GM21515 (cell line): Measurements from ENCODE around the gene SNX11.

Source experiments
- ATAC-seq: cut with Tn5 transposase; IDR thresholded peaks from one replicate; pipeline ENCODE4 v1.9.1; 2021; ENCODE audit not compliant: unreplicated experiment

The SNX11 gene

GRCh38 chr17:48131216-48131824 is 23.8 kb downstream of the SNX11 start:
- ATAC-seq, result no peak

DNA sequence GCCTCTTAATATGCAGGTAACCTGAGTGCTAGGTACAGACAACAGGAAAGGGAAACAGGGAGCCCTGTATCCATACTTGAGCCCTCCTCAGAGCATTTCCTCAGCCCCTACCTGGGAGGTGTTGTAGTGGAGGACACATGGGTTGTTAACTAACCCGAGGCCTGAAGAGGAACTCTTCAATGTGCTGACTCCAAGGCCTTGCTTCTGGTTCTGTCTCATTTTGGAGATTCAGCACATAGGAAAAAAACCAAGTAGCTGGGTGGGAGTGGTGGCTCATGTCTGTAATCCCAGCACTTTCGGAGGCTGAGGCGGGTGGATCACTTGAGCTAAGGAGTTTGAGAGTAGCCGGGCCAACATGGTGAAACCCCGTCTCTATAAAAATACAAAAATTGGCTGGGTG is 24.8 kb downstream of the SNX11 start:
- no peak for ATAC-seq

DNA sequence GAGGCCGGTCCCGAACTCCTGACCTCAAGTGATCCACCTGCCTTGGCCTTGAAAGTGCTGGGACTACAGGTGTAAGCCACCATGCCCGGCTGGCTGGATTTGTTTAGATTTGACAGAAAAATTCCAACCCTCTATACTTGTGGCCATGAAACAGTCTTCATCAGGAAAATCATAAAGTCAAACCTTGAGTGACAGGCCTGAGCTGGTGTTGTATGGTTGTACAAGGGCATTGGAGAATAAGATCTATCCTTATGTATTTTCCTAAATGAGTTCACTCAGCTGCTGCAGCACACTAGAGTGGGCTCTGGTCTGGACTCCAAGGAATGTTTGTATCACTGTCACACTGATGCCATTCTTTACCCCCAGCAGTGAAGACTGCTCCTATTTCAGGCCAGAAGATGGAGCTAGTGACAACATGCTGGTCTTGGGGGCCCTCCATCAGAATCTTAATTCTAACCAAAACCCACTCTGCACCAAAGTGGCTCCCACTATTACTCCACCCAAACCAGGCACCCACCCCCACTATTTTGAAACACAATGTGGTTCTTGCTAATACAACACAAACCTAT is 27.4 kb downstream of the SNX11 start:
- ATAC-seq, result no peak

GRCh38 chr17:48137656-48138055 is 30.1 kb downstream of the SNX11 start:
- no peak for ATAC-seq

- ATAC-seq, result no peak
These were observed 32.4 kb downstream of the SNX11 start for GRCh38 chr17:48139944-48140343.

DNA sequence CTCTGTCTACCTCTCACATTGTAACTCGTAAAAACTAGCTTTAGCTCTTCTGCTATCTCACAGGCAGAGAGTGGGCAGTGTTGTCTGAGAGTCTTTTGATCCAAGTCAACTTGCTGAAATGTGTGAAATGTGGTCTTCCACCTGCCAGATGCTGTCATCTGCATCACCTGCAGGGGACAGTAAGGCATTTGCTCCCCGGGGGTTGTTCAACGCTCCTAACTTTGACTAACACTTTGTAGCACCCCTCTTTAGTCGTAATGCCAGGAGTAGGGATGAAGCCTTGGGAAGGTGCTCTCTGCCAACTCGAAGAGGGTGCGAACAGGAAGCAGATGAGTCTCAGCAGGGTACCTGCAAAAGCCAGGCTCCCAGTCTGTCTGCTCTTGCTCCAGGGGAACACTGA is 36.1 kb downstream of the SNX11 start:
- no peak for ATAC-seq

DNA sequence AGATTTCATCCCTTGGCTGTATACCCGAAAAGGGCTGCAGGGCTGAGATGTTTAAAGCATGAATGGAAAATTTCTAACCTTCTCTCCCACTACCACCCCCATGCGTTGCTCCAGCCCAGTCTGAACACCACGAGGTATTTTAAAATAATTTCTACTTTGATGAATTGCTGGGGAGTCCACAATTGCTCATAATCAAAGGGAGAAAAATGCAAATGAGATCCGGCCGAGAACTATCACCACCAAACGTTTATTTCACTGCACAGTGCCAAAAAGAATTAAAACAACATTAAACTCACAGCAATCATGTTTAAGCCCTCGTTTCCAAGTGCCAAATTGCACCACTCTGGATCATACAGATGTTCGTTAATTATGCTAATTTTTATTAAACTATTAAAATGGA is 36.7 kb downstream of the SNX11 start:
- ATAC-seq, result no peak

DNA sequence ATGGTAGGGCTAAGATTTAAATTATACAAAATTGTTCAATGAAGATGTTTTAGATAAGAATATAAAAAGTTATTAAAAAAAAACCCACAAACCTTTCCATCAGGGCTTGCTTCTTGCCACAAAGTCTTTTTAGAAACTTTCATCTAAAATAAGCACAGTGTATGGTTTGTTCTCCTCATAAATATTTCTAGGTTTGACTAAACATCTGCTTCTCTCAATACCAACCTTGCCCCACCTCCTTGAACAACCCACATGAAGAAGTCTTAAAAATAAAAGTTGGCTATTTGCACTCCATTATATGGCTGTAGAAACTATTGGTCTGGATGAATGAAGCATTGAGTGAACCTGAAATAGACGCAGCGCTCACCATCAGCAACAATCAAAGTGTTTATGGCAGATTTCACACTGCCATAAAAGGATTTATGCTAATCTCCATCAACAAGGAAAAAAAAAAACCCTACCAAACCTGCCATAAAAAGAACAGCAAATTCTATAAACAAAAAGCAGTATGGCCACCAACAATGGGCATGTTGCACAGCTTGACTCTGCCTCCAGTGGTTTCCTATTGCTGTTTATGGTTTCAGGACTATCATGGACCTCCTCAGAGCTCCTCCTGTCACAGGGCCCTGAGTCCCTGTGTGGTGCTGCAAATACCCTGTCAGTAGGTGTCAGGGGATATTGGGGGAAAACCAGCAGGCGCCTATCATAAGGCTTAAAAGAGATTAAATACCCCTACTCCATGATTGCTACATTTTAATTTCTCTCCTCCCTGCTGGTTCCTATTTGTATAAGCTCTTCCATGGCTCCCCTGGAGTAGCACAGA is 37.6 kb downstream of the SNX11 start:
- no peak for ATAC-seq

GRCh38 chr17:48148029-48148770 is 40.6 kb downstream of the SNX11 start:
- ATAC-seq, result no peak

- ATAC-seq, result no peak
These were observed 41.6 kb downstream of the SNX11 start for GRCh38 chr17:48148854-48149786.

- ATAC-seq, result no peak
These were observed 42.4 kb downstream of the SNX11 start for GRCh38 chr17:48149787-48150463.

- no peak for ATAC-seq
These were observed 43.0 kb downstream of the SNX11 start for GRCh38 chr17:48150597-48151001.

GRCh38 chr17:48151220-48151619 is 43.7 kb downstream of the SNX11 start:
- no peak for ATAC-seq

DNA sequence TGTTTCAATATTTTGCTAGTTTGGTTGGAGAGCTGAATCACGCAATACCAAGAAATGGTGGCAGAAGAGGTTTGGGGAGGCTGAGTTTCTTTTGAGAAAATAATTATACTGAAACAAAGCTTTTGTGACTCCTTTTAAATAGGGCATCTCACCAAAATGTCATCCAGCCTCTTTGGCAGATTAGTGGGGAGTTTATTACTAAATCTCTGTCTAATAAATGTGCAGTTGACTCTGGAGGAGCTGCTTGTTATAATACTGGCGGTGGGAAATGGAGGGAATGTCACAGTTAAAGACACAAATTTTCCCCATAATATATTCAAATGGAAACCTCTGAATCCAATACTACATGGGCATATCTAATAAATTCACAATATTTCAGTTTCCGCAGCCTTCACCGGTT is 44.7 kb downstream of the SNX11 start:
- ATAC-seq, result no peak

DNA sequence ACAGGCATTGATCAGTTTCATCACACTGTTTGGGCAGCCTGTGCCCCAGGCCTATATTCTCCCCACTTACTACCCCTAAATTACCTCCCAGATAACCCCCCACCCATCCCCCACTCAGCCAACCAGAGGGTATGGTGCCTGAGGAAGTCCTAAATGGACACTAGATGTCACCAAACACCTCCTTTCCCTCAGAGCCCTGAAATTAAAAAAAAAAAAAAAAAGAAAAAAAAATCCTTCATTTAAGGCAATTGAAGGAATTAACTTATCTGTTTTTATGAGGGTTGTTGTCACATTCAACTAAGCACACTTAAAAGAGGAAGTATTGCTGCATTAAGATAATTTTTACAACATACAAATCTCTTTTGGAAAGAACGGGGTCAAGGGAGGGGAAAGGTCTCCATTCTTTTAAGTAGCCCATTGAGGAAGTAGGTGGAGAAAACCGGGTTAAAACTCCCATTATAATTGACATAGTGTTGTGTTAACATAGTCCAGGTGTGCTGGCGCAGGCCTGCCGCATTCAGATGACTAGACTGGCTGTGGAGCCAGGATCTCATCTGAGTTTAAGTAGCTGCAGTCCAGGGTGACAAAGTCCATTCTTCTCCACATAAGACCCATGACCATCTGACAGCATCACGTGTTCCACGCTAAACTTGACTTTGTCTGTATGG is 46.3 kb downstream of the SNX11 start:
- ATAC-seq, result no peak

DNA sequence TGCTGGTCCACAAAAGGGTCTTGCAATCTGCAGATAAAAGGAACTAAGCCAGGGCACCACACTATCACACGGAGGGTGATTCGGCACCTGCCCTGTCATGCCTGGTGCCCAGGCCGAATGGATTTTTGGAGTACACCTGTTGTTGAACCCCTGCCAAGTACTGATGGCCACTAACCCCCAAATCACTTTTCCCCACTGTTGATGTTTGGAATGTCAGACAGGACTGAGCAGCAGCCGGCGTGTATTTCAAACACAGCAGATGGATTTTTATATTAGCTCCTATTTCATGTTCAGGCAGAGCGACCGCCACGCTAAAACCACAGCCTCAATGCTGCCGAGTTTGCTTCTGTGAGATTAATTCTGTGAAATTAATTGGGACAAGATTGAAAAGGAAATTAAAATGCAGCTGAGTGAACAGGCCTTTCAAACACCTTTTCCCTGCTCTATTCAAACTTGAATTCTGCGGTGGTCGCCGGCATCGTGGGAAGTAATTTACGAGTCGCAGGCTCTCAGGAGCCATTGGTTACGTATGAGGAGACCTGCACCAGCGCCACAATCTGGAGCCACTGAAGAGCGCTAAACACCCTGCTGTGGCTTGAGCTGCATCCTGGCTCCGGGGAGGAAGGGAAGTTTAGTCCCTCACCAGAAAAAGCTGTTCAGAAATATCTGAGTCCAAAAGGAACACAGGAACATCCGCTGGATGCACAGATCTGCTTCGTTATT is 48.5 kb downstream of the SNX11 start:
- ATAC-seq, result no peak

GRCh38 chr17:48159232-48159631 is 51.7 kb downstream of the SNX11 start:
- ATAC-seq, result no peak

DNA sequence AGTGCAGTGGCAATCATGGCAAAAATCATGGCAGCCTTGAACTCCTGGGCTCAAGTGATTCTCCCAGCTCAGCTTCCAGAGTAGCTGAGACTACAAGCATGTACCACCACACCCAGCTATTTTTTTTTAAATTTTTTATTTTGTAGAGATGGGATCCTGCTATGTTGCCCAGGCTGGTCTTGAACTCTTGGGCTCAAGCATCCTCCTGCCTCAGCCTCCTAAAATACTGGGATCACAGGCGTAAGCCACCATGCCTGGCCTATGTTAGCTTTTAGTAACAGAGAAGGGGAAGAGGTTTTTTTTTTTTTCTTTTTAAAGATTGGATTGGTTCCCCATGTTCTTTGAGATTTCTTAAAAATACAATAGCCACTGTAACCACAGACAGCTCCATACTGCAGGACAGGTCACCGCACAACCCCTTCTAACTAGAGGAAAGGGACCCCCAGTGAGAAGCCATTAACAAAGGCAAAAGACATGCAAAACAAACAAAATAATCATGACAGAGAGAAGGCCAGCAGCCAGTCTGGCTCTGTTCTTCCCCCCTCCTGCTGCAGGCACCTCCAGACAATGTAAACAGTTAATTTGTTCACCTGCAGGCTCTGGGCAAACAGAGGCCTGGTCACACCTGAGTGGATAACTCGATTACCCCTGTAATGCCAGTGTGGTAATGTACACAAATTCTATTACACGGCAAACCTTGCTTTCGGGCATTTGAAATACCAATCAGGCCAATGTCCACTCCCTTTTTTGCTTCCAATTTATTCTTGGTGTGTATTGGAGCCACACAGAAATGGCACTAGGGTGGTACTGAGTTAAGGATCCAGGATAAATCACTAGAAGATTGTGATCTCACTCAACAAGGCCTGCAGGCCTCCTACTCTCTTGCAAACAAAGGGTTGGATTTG is 52.9 kb downstream of the SNX11 start:
- ATAC-seq, result no peak
